NB4 (cell line): ENCODE measurements around the gene IL10RA.

Experiments
- TF ChIP-seq, protein P1 (sequence below): IDR thresholded peaks from 2 replicates; pipeline ENCODE4 v1.6.1; 2011; ENCODE audit warnings: low read depth, low read length
- TF ChIP-seq, protein P2 (sequence below): IDR thresholded peaks from one replicate; pipeline ENCODE4 v1.5.1; 2012; ENCODE audit warnings: low read depth, low read length

DNA sequence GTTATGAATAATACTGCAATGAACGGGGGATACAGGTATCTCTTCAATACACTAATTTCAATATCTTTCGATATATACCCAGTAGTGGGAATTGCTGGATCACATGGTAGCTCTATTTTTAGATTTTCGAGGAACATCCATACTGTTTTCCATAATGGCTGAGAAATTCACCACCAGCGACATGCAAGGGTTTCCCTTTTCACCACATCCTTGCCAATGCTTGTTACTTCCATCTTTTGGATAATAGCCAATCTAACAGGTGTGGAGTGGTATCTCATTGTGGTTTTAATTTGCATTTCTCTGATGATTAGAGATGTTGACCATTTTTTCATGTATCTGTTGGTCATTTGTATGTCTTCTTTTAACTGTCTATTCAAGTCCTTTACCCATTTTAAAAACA, 5.9 kb downstream of the IL10RA start:
- TF ChIP-seq, protein P1, sequence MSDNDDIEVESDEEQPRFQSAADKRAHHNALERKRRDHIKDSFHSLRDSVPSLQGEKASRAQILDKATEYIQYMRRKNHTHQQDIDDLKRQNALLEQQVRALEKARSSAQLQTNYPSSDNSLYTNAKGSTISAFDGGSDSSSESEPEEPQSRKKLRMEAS, result no peak
- TF ChIP-seq, protein P2, sequence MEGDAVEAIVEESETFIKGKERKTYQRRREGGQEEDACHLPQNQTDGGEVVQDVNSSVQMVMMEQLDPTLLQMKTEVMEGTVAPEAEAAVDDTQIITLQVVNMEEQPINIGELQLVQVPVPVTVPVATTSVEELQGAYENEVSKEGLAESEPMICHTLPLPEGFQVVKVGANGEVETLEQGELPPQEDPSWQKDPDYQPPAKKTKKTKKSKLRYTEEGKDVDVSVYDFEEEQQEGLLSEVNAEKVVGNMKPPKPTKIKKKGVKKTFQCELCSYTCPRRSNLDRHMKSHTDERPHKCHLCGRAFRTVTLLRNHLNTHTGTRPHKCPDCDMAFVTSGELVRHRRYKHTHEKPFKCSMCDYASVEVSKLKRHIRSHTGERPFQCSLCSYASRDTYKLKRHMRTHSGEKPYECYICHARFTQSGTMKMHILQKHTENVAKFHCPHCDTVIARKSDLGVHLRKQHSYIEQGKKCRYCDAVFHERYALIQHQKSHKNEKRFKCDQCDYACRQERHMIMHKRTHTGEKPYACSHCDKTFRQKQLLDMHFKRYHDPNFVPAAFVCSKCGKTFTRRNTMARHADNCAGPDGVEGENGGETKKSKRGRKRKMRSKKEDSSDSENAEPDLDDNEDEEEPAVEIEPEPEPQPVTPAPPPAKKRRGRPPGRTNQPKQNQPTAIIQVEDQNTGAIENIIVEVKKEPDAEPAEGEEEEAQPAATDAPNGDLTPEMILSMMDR, result no peak
